GM12878 (cell line): ENCODE data around the gene RGS6. TPM values are rescaled to one million over a fixed set of nuclear protein-coding genes. Genes with fewer than 3 reads are reported as not detected.

ENCODE experiments used
- DPF2 ChIP-seq: fragments of 450-650 bp; IDR thresholded peaks from 2 replicates; pipeline ENCODE4 v1.6.1; 2017; ENCODE audit warnings: mild to moderate bottlenecking
- ESRRA ChIP-seq: IDR thresholded peaks from 2 replicates; pipeline ENCODE4 v1.6.1; 2012; ENCODE audit warnings: mild to moderate bottlenecking, low read length, improper control_type of control experiment
- EZH2 ChIP-seq: IDR thresholded peaks from 2 replicates; pipeline ENCODE4 v1.6.1; 2012; ENCODE audit warnings: low read depth, mild to moderate bottlenecking, control low read depth, inconsistent platforms, low read length, borderline replicate concordance; ENCODE audit not compliant: control insufficient read depth
- FOXM1 ChIP-seq: IDR thresholded peaks from 2 replicates; pipeline ENCODE4 v1.6.1; 2012; ENCODE audit warnings: low read depth, mild to moderate bottlenecking, inconsistent platforms, low read length, moderate library complexity
- HCFC1 ChIP-seq: fragments of 150-350 bp; IDR thresholded peaks from 2 replicates; pipeline ENCODE4 v1.6.1; 2014; ENCODE audit warnings: low read length
- MEF2B ChIP-seq: fragments of 450-650 bp; IDR thresholded peaks from 2 replicates; pipeline ENCODE4 v1.6.1; 2018; ENCODE audit warnings: mild to moderate bottlenecking, moderate library complexity; ENCODE audit not compliant: partially characterized antibody, poor library complexity, severe bottlenecking
- NFYA ChIP-seq: IDR thresholded peaks from 2 replicates; pipeline ENCODE4 v1.6.1; 2011; ENCODE audit warnings: low read depth, mild to moderate bottlenecking, low read length, improper control_type of control experiment, borderline replicate concordance
- STAT3 ChIP-seq: IDR thresholded peaks from 2 replicates; pipeline ENCODE4 v1.6.1; 2011; ENCODE audit warnings: low read depth, low read length, improper control_type of control experiment
- SUZ12 ChIP-seq: fragments of 200-600 bp; sonication (generic); IDR thresholded peaks from one replicate; pipeline ENCODE4 v1.6.1; 2018; ENCODE audit warnings: antibody characterized with exemption, mild to moderate bottlenecking; ENCODE audit not compliant: unreplicated experiment
- TCF12 ChIP-seq: IDR thresholded peaks from 2 replicates; pipeline ENCODE4 v1.6.1; 2011; ENCODE audit warnings: low read depth, mild to moderate bottlenecking, low read length
- TCF7 ChIP-seq: IDR thresholded peaks from 2 replicates; pipeline ENCODE4 v1.6.1; 2014; ENCODE audit warnings: antibody characterized with exemption, borderline replicate concordance
- ZZZ3 ChIP-seq: IDR thresholded peaks from 2 replicates; pipeline ENCODE4 v1.6.1; 2011; ENCODE audit warnings: low read depth; ENCODE audit not compliant: control insufficient read depth, insufficient read length
- polyA plus RNA-seq, 11 experiments: library from polyadenylated mRNA; depleted of rRNA in 4 of 11; unstranded in 6 of 11; stranded (reverse) in 5 of 11; fragments of >200 nt; fragmentation: Nextera tagmentation in 4 of 11; fragmentation: Illumina TruSeq in 1 of 11; extraction: Ambion mirVana in 4 of 11; extraction: Trizol in 1 of 11; gene quantifications; 1 replicate in 1 of 11; 2 replicates in 10 of 11; pipeline versions ENCODE4 v1.2.1 to v1.2.3, GENCODE V29; 2011 to 2016; ENCODE audit warnings: inconsistent platforms in 2 of 11, missing spikeins in 2 of 11, low read depth in 1 of 11
- total RNA-seq, 4 experiments: library from RNA; depleted of rRNA in 3 of 4; stranded (reverse); fragments of >200 nt in 3 of 4; fragmentation: Illumina TruSeq in 1 of 4; extraction: Trizol in 1 of 4; gene quantifications; 2 replicates each; pipeline versions ENCODE4 v1.2.1 to v1.2.3, GENCODE V29; 2013 to 2021
- TF ChIP-seq, protein P1 (sequence below): IDR thresholded peaks from 2 replicates; pipeline ENCODE4 v1.6.1; 2011; ENCODE audit warnings: borderline replicate concordance, low read depth, mild to moderate bottlenecking, moderate library complexity, mixed read lengths, low read length; ENCODE audit not compliant: insufficient read depth; ENCODE audit errors: extremely low read length
- TF ChIP-seq, protein P2 (sequence below): fragments of 450-650 bp; IDR thresholded peaks from 2 replicates; pipeline ENCODE4 v1.6.1; 2017; ENCODE audit warnings: mild to moderate bottlenecking, moderate library complexity
- TF ChIP-seq, protein P3 (sequence below): IDR thresholded peaks from 2 replicates; pipeline ENCODE4 v1.6.1; 2012; ENCODE audit warnings: low read depth, low read length, improper control_type of control experiment
- TF ChIP-seq, protein P4 (sequence below): fragments of 450-650 bp; IDR thresholded peaks from 2 replicates; pipeline ENCODE4 v1.6.1; 2017; ENCODE audit warnings: mild to moderate bottlenecking
- TF ChIP-seq, protein P5 (sequence below): IDR thresholded peaks from 2 replicates; pipeline ENCODE4 v1.6.1; 2012; ENCODE audit warnings: low read depth, low read length, improper control_type of control experiment
- TF ChIP-seq, protein P6 (sequence below): IDR thresholded peaks from 2 replicates; pipeline ENCODE4 v1.6.1; 2012; ENCODE audit warnings: low read length, inconsistent platforms

The RGS6 gene
- total and polyA plus RNA-seq, 10 of the 15 experiments (the other 5 are each of a cell fraction or from before 2014, with no cell fraction given): 3.9 to 18.1 (median 12.4) TPM

DNA sequence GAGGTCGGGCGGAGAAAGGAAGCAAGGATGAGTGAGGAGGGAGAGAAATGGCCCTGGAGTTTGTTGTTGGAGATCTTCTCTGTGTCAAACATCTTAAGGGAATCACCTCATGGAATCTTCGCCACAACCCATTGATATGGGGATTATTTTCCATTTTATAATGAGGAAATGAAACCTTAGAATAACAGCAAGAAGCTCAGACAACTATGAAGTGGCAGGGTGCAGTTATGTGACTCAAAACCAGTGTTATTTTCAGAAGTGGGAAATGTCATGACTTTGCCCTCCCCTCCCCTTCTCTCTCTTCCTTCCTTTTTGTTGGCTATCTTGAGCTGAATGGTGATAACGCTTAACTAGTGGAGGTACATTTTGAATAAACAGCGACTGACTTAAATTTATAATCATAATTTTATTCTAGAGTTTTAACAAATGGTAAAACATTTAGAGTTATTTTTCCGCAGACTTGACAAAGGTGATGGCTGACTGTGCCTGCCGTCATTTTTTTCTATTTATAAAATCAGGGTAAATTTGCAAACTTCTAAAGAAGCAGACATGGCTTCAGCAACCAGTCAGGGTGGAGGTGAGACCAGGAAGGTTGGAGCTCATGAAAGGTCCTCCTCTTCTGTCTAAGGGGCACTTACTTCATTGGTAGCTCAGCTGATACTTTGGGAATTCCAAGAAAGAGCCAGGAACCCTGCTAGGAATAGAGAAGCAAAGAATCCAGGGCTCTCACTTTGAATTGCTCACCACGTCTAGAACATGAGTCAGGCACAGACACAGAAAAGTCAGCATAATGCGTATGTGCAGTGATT lies 232.4 kb downstream of the RGS6 start (continued):
- TF ChIP-seq NFYA: no peak
- TF ChIP-seq, protein P1, sequence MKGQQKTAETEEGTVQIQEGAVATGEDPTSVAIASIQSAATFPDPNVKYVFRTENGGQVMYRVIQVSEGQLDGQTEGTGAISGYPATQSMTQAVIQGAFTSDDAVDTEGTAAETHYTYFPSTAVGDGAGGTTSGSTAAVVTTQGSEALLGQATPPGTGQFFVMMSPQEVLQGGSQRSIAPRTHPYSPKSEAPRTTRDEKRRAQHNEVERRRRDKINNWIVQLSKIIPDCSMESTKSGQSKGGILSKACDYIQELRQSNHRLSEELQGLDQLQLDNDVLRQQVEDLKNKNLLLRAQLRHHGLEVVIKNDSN: no peak
- no peak for TF ChIP-seq SUZ12
- TF ChIP-seq ESRRA: no peak
- TF ChIP-seq, protein P2, sequence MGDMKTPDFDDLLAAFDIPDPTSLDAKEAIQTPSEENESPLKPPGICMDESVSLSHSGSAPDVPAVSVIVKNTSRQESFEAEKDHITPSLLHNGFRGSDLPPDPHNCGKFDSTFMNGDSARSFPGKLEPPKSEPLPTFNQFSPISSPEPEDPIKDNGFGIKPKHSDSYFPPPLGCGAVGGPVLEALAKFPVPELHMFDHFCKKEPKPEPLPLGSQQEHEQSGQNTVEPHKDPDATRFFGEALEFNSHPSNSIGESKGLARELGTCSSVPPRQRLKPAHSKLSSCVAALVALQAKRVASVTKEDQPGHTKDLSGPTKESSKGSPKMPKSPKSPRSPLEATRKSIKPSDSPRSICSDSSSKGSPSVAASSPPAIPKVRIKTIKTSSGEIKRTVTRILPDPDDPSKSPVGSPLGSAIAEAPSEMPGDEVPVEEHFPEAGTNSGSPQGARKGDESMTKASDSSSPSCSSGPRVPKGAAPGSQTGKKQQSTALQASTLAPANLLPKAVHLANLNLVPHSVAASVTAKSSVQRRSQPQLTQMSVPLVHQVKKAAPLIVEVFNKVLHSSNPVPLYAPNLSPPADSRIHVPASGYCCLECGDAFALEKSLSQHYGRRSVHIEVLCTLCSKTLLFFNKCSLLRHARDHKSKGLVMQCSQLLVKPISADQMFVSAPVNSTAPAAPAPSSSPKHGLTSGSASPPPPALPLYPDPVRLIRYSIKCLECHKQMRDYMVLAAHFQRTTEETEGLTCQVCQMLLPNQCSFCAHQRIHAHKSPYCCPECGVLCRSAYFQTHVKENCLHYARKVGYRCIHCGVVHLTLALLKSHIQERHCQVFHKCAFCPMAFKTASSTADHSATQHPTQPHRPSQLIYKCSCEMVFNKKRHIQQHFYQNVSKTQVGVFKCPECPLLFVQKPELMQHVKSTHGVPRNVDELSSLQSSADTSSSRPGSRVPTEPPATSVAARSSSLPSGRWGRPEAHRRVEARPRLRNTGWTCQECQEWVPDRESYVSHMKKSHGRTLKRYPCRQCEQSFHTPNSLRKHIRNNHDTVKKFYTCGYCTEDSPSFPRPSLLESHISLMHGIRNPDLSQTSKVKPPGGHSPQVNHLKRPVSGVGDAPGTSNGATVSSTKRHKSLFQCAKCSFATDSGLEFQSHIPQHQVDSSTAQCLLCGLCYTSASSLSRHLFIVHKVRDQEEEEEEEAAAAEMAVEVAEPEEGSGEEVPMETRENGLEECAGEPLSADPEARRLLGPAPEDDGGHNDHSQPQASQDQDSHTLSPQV: no peak
- TF ChIP-seq ZZZ3: no peak
- peak; percentile 35; the same call in 1 of the 2 replicates for TF ChIP-seq TCF7
- peak; percentile 71; the same call in 1 of the 2 replicates for TF ChIP-seq FOXM1
- TF ChIP-seq, protein P3, sequence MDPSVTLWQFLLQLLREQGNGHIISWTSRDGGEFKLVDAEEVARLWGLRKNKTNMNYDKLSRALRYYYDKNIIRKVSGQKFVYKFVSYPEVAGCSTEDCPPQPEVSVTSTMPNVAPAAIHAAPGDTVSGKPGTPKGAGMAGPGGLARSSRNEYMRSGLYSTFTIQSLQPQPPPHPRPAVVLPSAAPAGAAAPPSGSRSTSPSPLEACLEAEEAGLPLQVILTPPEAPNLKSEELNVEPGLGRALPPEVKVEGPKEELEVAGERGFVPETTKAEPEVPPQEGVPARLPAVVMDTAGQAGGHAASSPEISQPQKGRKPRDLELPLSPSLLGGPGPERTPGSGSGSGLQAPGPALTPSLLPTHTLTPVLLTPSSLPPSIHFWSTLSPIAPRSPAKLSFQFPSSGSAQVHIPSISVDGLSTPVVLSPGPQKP: no peak
- TF ChIP-seq MEF2B: peak; percentile 42
- TF ChIP-seq TCF12: no peak
- TF ChIP-seq DPF2: peak; percentile 90
- no peak for TF ChIP-seq HCFC1
- TF ChIP-seq, protein P4, sequence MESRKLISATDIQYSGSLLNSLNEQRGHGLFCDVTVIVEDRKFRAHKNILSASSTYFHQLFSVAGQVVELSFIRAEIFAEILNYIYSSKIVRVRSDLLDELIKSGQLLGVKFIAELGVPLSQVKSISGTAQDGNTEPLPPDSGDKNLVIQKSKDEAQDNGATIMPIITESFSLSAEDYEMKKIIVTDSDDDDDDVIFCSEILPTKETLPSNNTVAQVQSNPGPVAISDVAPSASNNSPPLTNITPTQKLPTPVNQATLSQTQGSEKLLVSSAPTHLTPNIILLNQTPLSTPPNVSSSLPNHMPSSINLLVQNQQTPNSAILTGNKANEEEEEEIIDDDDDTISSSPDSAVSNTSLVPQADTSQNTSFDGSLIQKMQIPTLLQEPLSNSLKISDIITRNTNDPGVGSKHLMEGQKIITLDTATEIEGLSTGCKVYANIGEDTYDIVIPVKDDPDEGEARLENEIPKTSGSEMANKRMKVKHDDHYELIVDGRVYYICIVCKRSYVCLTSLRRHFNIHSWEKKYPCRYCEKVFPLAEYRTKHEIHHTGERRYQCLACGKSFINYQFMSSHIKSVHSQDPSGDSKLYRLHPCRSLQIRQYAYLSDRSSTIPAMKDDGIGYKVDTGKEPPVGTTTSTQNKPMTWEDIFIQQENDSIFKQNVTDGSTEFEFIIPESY: no peak
- TF ChIP-seq, protein P5, sequence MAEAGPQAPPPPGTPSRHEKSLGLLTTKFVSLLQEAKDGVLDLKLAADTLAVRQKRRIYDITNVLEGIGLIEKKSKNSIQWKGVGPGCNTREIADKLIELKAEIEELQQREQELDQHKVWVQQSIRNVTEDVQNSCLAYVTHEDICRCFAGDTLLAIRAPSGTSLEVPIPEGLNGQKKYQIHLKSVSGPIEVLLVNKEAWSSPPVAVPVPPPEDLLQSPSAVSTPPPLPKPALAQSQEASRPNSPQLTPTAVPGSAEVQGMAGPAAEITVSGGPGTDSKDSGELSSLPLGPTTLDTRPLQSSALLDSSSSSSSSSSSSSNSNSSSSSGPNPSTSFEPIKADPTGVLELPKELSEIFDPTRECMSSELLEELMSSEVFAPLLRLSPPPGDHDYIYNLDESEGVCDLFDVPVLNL: no peak
- no peak for TF ChIP-seq EZH2
- TF ChIP-seq STAT3: no peak
- TF ChIP-seq, protein P6, sequence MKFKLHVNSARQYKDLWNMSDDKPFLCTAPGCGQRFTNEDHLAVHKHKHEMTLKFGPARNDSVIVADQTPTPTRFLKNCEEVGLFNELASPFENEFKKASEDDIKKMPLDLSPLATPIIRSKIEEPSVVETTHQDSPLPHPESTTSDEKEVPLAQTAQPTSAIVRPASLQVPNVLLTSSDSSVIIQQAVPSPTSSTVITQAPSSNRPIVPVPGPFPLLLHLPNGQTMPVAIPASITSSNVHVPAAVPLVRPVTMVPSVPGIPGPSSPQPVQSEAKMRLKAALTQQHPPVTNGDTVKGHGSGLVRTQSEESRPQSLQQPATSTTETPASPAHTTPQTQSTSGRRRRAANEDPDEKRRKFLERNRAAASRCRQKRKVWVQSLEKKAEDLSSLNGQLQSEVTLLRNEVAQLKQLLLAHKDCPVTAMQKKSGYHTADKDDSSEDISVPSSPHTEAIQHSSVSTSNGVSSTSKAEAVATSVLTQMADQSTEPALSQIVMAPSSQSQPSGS: no peak
